ENCODE measurements around the gene RPS6KL1. TPM values are rescaled to one million over a fixed set of nuclear protein-coding genes. Genes with fewer than 3 reads are reported as not detected.

RPS6KL1 gene
- polyA plus RNA-seq, 3 donors: 0.74 to 1.6 (median 1.1) TPM

DNA sequence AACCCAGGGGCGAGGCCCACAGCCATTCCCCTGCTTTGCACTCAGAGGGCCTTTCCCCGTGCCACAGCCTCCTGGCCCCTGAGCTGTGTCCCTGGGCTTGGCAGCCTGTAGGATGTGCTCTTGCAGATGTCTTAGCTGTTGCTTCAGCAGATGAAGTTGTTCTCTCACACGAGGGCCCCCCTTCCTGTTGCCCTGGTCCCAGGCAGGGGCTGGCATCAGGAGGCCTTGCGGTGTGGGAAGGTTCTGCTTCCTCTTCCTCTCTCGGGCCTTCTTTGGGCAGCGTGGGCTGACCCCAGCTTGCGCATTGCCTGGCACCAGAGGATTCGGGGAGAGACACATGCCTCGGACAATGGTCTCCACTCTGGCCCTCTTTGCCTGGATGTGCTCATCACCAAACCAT is 59.8 kb downstream of the RPS6KL1 start:
- no peak for DNase-seq (ENCODE audit: low read depth in 3 of 3, low spot score in 2 of 3)

- no peak for DNase-seq (ENCODE audit: low read depth in 3 of 3, low spot score in 2 of 3)
Measured at GRCh38 chr14:74861734-74862090, 61.3 kb downstream of the RPS6KL1 start.

GRCh38 chr14:74860899-74861733 is 61.9 kb downstream of the RPS6KL1 start:
- peak; percentile 72 to 74 (median 73) for DNase-seq (ENCODE audit: low read depth in 3 of 3, low spot score in 2 of 3)

DNA sequence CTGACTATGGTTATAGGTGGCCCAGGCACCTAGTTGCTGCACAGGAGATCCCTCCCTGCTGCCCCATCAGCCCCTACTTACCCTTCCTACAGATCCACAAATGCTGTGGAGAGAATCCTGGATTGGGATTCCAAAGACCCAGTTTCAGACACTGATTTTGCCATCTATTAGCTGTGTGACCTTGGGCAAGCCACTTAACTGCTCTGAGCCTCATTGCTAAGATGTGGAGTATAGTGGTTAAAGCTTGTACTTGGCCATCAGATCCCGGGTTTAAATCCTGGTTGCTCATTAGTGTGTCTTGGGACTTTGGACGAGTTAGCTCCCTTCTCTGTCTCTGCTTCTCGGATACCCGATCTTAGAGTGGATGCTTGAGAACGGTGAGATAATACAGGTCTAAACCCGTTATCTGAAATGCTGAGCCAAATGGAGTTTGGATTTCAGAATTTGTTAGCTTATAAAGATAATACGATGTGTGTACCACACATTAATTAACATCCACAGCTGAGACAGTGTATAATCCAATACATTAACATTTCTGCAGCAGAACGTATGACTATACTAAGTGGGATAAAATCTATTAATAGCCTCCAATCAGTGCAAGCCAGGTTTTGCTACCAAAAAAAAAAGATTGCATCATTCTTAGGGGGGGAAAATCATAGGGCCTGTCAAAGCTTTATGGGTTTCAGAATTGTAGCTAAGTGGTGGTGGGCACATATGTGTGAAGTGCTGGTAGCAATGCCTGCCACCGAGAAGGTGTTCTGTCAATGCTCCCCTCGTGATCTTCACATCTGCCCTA is 63.1 kb downstream of the RPS6KL1 start:
- no peak for DNase-seq (ENCODE audit: low read depth in 3 of 3, low spot score in 2 of 3)

DNA sequence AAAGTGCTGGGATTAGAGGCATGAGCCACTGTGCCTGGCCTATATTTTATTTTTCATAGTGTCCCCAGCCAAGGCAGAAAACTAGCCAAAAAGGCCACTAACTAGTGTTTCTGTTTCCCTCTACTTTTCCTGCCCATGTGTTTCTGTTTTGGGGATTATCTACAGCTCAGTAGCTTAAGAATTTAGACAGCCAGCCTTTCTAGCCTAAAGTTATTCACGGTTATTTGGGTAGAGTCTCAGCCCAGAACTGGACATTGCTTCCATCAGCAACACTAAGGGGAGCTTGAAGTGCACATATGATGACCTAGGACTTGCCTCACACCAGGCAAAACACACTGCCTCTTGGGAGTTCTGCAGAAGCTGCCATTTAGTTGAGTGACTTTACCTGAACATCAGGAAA is 65.0 kb downstream of the RPS6KL1 start:
- no peak for DNase-seq (ENCODE audit: low read depth in 3 of 3, low spot score in 2 of 3)

DNA sequence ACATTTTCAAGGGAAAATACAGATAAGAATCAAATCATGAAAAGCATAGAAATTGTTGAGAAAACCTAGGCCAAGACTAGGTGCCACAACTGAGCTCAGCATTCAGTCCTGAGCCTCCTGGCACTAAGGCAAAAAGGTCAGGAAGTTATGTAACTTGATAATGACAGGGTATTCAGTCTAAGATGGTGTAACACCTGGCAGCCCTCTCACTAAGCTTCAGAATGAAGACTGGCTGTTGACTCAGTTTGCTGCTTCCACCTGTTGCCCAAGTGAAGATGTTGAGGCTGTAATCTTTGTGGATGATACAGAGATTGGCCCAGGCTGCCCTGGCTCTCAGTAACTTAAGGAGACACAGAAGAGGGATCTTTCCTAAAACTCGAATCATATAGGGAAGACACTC is 66.7 kb downstream of the RPS6KL1 start:
- no peak for DNase-seq (ENCODE audit: low read depth in 3 of 3, low spot score in 2 of 3)

DNA sequence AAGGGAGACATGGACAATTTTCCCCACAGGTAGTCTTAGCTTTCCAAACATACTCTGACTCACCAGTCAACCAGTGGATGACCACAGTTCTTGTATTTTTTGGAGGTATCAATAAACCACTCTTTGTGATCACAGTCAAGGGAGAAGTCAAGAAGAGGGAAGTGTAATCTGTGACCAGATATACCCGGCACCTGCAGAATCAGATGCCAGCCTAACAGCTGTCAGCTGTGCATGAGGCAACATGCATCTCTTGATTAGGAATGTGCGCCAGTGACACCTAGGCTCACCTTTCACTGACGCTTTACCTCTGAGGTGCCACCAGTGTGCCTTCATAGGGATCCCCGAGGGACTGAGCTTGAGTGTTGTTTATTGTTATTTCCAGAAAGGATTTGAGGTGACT is 67.1 kb downstream of the RPS6KL1 start:
- no peak for DNase-seq (ENCODE audit: low read depth in 3 of 3, low spot score in 2 of 3)

- no peak for DNase-seq (ENCODE audit: low read depth in 3 of 3, low spot score in 2 of 3)
Measured at GRCh38 chr14:74855021-74855420, 68.0 kb downstream of the RPS6KL1 start.

Other genes starting within 250 kb of the RPS6KL1 start
- gene AREL1, start 210.2 kb downstream of the RPS6KL1 start, polyA plus RNA-seq (ENCODE audit: insufficient read length in 3 of 3): 10 to 100 TPM; 33.7 to 40.4 (median 38.5) TPM
- gene FCF1, start 210.1 kb downstream of the RPS6KL1 start, polyA plus RNA-seq (ENCODE audit: insufficient read length in 3 of 3): 10 to 100 TPM; 69.0 to 71.8 (median 70.4) TPM
- 100 to 1,000 TPM in 1 of 3 donors, 10 to 100 TPM in 2; 88.8 to 101 (median 89.5) TPM for gene YLPM1, start 159.9 kb downstream of the RPS6KL1 start, polyA plus RNA-seq (ENCODE audit: insufficient read length in 3 of 3)
- gene PROX2, start 47.1 kb downstream of the RPS6KL1 start, polyA plus RNA-seq (ENCODE audit: insufficient read length in 3 of 3): under 1 TPM; 0.39 to 0.86 (median 0.74) TPM
- gene DLST, start 41.3 kb downstream of the RPS6KL1 start, polyA plus RNA-seq (ENCODE audit: insufficient read length in 3 of 3): 100 to 1,000 TPM; 124 to 131 (median 126) TPM
- gene PGF, start 32.3 kb upstream of the RPS6KL1 start, polyA plus RNA-seq (ENCODE audit: insufficient read length in 3 of 3): 1 to 10 TPM; 6.9 to 8.2 (median 7.0) TPM
- gene EIF2B2, start 79.7 kb upstream of the RPS6KL1 start, polyA plus RNA-seq (ENCODE audit: insufficient read length in 3 of 3): 10 to 100 TPM; 69.8 to 74.4 (median 73.9) TPM
- 10 to 100 TPM; 35.7 to 37.4 (median 36.2) TPM for gene MLH3, start 128.2 kb upstream of the RPS6KL1 start, polyA plus RNA-seq (ENCODE audit: insufficient read length in 3 of 3)
- gene ACYP1, start 140.8 kb upstream of the RPS6KL1 start, polyA plus RNA-seq (ENCODE audit: insufficient read length in 3 of 3): 10 to 100 TPM; 28.1 to 31.1 (median 29.3) TPM
- 1 to 10 TPM; 7.3 to 9.9 (median 9.0) TPM for gene ZC2HC1C, start 146.4 kb upstream of the RPS6KL1 start, polyA plus RNA-seq (ENCODE audit: insufficient read length in 3 of 3)
- 100 to 1,000 TPM; 118 to 134 (median 127) TPM for gene NEK9, start 203.8 kb upstream of the RPS6KL1 start, polyA plus RNA-seq (ENCODE audit: insufficient read length in 3 of 3)